Activated CD8-positive, alpha-beta memory T cell treated with anti-CD3 and anti-CD28 coated beads, Interleukin-2, amount 10 ng/mL, durations not matched to agents 7 days and 5 days (primary cell): ENCODE measurements around the gene TMEM248. TPM values are rescaled to one million over a fixed set of nuclear protein-coding genes. Genes with fewer than 3 reads are reported as not detected.
A peak's percentile ranks its signal among the peaks of the same experiment; 100 is the strongest.

Experiments used
- ATAC-seq: fragments of 150-1000 bp; cut with Tn5 transposase; one replicate; pipeline ENCODE4 v1.10.0; 2021; ENCODE audit warnings: moderate library complexity
- CTCF ChIA-PET: fragments of 350-600 bp; sonication (Branson Sonifier 250); formaldehyde crosslinking; loops from one replicate; lab custom pipeline; 2021; ENCODE audit warnings: antibody characterized with exemption; lab: Charles Lee
- DNase-seq: peaks from one replicate; pipeline ENCODE4 v3.0.0-alpha.2; 2020
- H3K27ac Mint-ChIP-seq: one replicate; pipeline ENCODE4 v1.8.0; 2021; ENCODE audit warnings: mild to moderate bottlenecking, mixed read lengths
- H3K27me3 Mint-ChIP-seq: one replicate; pipeline ENCODE4 v1.8.0; 2021; ENCODE audit warnings: mixed read lengths
- H3K36me3 Mint-ChIP-seq: one replicate; pipeline ENCODE4 v1.8.0; 2021; ENCODE audit warnings: mild to moderate bottlenecking, mixed read lengths
- H3K4me1 Mint-ChIP-seq: one replicate; pipeline ENCODE4 v1.8.0; 2021; ENCODE audit warnings: mixed read lengths
- H3K4me3 Mint-ChIP-seq: one replicate; pipeline ENCODE4 v1.8.0; 2021; ENCODE audit warnings: mild to moderate bottlenecking, moderate library complexity, mixed read lengths
- H3K9me3 Mint-ChIP-seq: one replicate; pipeline ENCODE4 v1.8.0; 2022; ENCODE audit warnings: low read depth, mixed read lengths
- total RNA-seq, 2 experiments: library from RNA; stranded (reverse); gene quantifications; one replicate each; pipeline ENCODE4 v1.2.3, GENCODE V29; 2021

TMEM248 gene
- total RNA-seq, 2 experiments from 2014 or later = 84.8 to 90.2 TPM

DNA sequence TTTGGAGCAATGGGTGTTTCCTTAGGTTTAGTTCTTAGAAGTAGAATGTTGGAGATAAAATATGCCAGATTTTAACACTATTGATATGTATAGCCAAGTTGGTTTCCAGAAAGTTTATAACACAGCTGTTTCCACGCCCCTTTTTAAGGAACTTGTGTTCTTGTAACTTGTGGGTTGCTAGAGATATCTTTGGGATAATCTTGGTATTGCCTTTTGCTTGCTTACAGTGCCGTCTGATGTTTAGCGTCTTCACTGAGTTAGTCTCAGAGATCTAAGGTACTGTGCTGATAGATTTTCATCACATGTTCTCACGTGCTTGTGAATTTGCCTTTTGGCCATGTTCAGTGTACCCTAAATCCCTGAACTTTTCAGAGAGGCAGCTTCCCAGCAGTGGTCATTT lies 12.4 kb downstream of the TMEM248 start:
- DNase-seq = no peak
- CTCF ChIA-PET = interaction anchor here (0.6 kb wide), 1 partner anchor 51 kb away, joined by 3 read pairs; no protein-coding TSS in a partner anchor
- Mint-ChIP-seq H3K27ac (no peak overlapping the region), H3K4me3 (no peak overlapping the region), H3K9me3 (no peaks in the 10 kb centered on the region), H3K4me1 (peaks cover 47% of the 10 kb centered on the region), H3K27me3 (no peaks in the 10 kb centered on the region), H3K36me3 (peaks cover 47% of the 10 kb centered on the region)
- no peak for ATAC-seq

GRCh38 chr7:66937940-66938339 lies 16.9 kb downstream of the TMEM248 start:
- ATAC-seq = no peak

DNA sequence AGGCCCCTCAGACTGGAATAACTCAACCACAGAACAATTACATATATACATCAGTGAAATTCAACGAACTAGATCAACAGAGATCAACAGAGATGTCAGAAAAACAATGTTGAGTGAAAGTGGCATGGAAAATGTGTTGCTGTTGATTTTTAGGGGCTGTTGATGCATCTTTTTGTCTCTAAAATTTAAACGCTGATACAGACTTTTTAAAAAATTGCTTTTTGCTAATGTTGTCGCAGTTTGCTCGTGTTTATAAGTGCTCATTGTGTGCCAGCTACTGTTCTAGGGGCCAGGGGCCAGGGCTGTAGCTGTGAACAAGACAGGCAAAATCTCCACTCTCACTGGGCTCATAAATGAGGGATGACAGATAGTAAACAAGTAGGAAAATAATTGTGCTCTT lies 18.3 kb downstream of the TMEM248 start:
- no peaks in the 10 kb centered on the region for H3K27me3 Mint-ChIP-seq
- H3K4me3 Mint-ChIP-seq = no peak overlapping the region
- ATAC-seq = no peak
- no peaks in the 10 kb centered on the region for H3K9me3 Mint-ChIP-seq
- peaks cover 33% of the 10 kb centered on the region for H3K4me1 Mint-ChIP-seq
- no peak overlapping the region for H3K27ac Mint-ChIP-seq
- no peak for DNase-seq
- peaks cover 54% of the 10 kb centered on the region for H3K36me3 Mint-ChIP-seq
- CTCF ChIA-PET = no interaction called here

More at GRCh38 chr7:66937940-66938339, 16.9 kb downstream of the TMEM248 start:
- no peaks in the 10 kb centered on the region for H3K9me3 Mint-ChIP-seq
- CTCF ChIA-PET = no interaction called here
- H3K27ac Mint-ChIP-seq = peak overlapping the region; percentile 23
- no peaks in the 10 kb centered on the region for H3K27me3 Mint-ChIP-seq
- H3K36me3 Mint-ChIP-seq = peaks cover 50% of the 10 kb centered on the region
- no peak for DNase-seq
- peaks cover 38% of the 10 kb centered on the region for H3K4me1 Mint-ChIP-seq
- H3K4me3 Mint-ChIP-seq = no peak overlapping the region

- H3K4me3 Mint-ChIP-seq = no peak overlapping the region
- peaks cover 43% of the 10 kb centered on the region for H3K36me3 Mint-ChIP-seq
- H3K27ac Mint-ChIP-seq = no peak overlapping the region
- no peaks in the 10 kb centered on the region for H3K27me3 Mint-ChIP-seq
- CTCF ChIA-PET = interaction anchor here (0.6 kb wide), 1 partner anchor 389 kb away, joined by 3 read pairs; no protein-coding TSS in a partner anchor
- no peak for DNase-seq
- no peak for ATAC-seq
- no peaks in the 10 kb centered on the region for H3K9me3 Mint-ChIP-seq
- H3K4me1 Mint-ChIP-seq = no peaks in the 10 kb centered on the region
Measured at GRCh38 chr7:66946545-66946944, 25.5 kb downstream of the TMEM248 start.

DNA sequence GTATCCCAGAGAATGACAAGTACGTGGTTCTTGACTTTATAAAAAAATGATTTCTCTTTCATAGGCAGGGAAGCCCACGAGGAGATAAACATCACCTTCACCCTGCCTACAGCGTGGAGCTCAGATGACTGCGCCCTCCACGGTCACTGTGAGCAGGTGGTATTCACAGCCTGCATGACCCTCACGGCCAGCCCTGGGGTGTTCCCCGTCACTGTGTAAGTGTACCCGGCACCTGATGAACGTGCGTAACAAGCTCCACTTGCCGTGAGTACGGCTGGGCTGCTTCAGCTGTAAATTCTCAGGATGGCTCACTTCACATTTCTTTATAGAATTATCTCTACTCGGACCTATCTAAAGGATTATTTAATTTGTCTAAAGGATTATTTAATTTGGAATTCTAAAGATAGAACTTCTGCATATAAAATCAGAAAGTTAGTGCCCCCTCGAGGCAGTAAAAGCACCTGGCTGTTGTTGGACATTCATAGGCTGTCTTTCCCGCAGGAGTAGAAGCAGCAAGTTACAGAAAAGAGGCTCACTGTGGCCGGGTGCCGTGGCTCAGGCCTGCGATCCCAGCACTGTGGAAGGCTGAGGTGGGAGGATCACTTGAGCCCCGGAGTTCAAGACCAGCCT lies 27.6 kb downstream of the TMEM248 start:
- CTCF ChIA-PET = no interaction called here
- Mint-ChIP-seq H3K27ac (no peak overlapping the region), H3K36me3 (peaks cover 40% of the 10 kb centered on the region), H3K27me3 (no peaks in the 10 kb centered on the region), H3K4me1 (no peaks in the 10 kb centered on the region), H3K9me3 (no peaks in the 10 kb centered on the region), H3K4me3 (no peak overlapping the region)
- ATAC-seq (no peak), DNase-seq (no peak)

DNA sequence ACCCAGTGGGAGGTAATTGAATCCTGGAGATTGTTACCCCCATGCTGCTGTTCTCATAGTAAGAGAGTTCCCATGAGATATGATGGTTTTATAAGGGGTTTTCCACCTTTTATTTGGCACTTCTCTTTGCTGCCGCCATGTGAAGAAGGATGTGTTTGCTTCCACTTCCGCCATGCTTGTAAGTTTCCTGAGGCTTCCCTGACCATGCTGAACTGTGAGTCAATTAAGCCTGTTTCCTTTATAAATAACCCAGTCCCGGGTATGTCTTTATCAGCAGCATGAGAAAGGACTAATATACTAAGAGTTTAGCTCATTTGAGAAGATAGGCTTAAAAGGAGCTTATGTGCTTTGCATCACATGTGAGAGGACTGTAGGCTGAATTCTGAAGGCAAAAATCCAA lies 29.3 kb downstream of the TMEM248 start:
- Mint-ChIP-seq H3K27ac (no peak overlapping the region), H3K9me3 (no peaks in the 10 kb centered on the region), H3K4me1 (no peaks in the 10 kb centered on the region), H3K36me3 (peaks cover 32% of the 10 kb centered on the region), H3K4me3 (no peak overlapping the region), H3K27me3 (no peaks in the 10 kb centered on the region)
- ATAC-seq (no peak), DNase-seq (no peak)
- CTCF ChIA-PET = no interaction called here

- no peak for DNase-seq
- H3K27me3 Mint-ChIP-seq = no peaks in the 10 kb centered on the region
- H3K4me3 Mint-ChIP-seq = no peak overlapping the region
- no peak overlapping the region for H3K27ac Mint-ChIP-seq
- no peak for ATAC-seq
- CTCF ChIA-PET = no interaction called here
- no peaks in the 10 kb centered on the region for H3K9me3 Mint-ChIP-seq
- no peaks in the 10 kb centered on the region for H3K4me1 Mint-ChIP-seq
- peaks cover 33% of the 10 kb centered on the region for H3K36me3 Mint-ChIP-seq
Measured at GRCh38 chr7:66950763-66951162, 29.7 kb downstream of the TMEM248 start.

DNA sequence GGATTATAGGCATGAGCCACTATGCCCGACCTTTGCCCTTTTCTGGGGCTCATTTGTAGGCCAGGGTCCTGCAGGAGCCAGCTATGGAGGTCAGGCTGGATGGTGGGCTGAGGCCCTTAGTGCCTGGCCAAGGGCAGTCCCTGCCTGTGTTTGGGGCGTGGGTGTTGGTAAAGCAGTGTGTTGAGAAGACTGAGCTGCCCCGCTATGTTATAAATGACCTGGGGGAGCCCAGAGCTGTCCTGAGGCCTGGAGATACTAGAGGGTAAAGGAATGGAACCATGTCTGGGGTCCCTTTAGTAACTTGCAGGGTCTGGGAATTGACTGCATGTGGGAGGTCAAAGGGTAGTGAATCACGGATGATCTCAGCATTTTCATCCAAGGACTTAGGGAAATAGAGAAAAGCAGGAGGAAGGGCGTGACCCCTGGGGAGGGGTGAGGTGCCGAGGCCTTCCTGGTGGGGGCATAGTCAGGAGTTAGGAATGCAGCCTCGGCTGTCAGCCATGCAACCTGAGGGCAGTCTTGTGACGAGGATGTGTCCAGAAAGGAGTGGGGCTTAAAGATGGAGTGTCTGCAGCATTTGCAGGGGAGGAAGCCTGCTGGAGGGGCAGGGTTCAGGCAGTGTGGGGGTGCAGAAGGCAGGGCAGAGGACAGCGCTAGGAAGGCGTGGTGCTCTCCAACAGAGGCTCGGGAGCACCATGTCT lies 31.5 kb downstream of the TMEM248 start:
- Mint-ChIP-seq H3K27me3 (no peaks in the 10 kb centered on the region), H3K36me3 (peaks cover 40% of the 10 kb centered on the region), H3K27ac (no peak overlapping the region), H3K4me3 (no peak overlapping the region), H3K9me3 (no peaks in the 10 kb centered on the region), H3K4me1 (no peaks in the 10 kb centered on the region)
- CTCF ChIA-PET = no interaction called here
- ATAC-seq (no peak), DNase-seq (no peak)

- DNase-seq (no peak), ATAC-seq (no peak)
- Mint-ChIP-seq H3K4me1 (no peaks in the 10 kb centered on the region), H3K36me3 (peaks cover 38% of the 10 kb centered on the region), H3K4me3 (no peak overlapping the region), H3K9me3 (no peaks in the 10 kb centered on the region), H3K27me3 (no peaks in the 10 kb centered on the region), H3K27ac (no peak overlapping the region)
- CTCF ChIA-PET = no interaction called here
Measured at GRCh38 chr7:66953044-66953427, 32.0 kb downstream of the TMEM248 start.

DNA sequence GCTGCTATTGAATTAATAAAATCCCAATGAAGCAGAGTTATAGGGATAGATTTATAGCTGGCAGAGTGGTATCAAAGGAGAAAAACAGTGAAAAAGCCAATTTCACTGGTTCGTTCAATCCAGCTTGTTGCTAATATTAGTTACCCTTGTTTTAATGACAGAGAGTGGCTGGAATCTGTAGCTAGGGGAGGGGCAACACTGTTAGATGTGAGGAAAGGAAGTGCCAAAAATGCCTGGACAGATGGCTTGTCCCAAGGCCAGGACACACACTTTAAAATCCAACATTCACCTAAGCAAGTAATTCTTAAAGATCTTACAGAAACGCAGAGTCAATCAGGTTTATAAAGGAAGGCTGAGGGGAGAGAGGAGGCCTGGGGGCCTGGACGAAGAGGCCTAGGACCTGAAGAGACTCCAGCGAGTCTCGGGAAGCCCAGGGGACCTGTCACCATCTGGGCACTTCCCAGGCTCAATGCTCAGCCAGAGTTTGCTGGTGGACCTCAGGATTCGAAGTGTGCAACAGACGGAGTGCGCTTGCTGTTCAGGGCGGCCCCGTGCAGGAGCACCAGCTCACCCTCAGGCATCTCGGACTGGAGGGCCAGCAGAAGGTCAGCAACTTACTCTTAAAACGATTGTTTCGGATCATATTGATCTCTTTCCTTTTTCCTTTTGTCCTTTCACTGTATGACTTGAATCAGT lies 36.7 kb downstream of the TMEM248 start:
- no peak overlapping the region for H3K27ac Mint-ChIP-seq
- peaks cover 35% of the 10 kb centered on the region for H3K36me3 Mint-ChIP-seq
- ATAC-seq = no peak
- H3K27me3 Mint-ChIP-seq = no peaks in the 10 kb centered on the region
- CTCF ChIA-PET = no interaction called here
- H3K4me3 Mint-ChIP-seq = no peak overlapping the region
- no peaks in the 10 kb centered on the region for H3K4me1 Mint-ChIP-seq
- no peaks in the 10 kb centered on the region for H3K9me3 Mint-ChIP-seq
- DNase-seq = no peak

DNA sequence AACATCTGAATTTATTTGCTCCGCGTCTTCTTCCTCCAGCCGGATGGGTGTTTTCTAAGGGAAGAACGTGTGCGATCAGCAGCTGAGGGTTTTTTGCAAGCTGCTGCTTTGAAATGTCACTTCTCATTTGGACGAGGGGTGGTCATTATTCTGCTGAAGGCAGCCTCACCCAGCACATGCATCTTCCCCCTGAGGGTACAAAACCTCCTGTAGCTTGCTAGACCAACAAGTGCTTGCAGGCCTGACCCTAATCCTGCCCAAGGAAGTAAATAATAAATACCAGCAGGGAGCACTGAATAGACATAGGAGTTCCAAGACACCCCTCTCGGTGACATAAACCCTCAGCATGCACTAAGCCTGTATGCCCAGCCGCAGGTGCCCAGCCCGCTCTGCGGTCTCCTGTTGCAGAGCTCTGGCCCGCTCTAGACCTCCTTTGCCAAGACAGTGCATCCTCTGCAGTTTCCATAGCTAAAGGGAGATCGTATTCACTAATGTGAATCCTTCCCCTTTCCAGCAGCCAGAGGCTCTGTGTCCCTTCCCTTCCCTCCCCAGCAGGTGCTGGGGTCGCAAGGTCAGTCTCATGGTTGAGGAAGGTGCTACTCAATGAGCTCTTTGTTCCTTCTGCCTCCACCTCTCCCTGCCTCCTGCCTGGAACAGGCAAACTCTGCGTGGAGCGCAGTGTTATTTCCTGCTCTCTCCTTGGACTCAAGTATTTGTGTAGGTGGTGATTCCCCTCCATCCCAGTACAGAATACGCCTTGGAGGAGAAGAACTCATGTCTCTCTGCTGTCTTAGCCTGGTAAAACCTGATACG lies 37.7 kb downstream of the TMEM248 start:
- ATAC-seq (no peak), DNase-seq (no peak)
- CTCF ChIA-PET = interaction anchor here (0.6 kb wide), 1 partner anchor 1895 kb away, joined by 3 read pairs; no protein-coding TSS in a partner anchor
- H3K4me3 Mint-ChIP-seq = no peak overlapping the region
- no peak overlapping the region for H3K27ac Mint-ChIP-seq
- no peaks in the 10 kb centered on the region for H3K9me3 Mint-ChIP-seq
- H3K27me3 Mint-ChIP-seq = no peaks in the 10 kb centered on the region
- H3K36me3 Mint-ChIP-seq = peaks cover 28% of the 10 kb centered on the region
- no peaks in the 10 kb centered on the region for H3K4me1 Mint-ChIP-seq

DNA sequence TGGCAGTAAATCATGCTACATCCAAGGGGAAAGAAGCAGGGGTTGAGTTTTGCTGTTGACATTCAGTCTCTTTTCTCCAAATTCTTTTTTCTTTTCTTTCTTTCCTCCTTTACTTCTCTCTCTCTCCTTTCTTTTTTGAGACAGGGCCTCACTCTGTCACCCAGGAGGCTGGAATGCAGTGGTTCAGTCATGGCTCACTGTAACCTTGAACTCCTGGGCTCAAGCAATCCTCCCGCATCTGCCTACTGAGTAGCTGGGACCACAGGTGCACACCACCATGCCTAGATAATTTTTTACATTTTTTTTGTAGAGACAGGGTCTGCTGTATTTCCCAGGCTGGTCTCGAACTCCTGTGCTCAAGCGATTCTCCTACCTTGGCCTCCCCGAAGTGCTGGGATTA lies 39.2 kb downstream of the TMEM248 start:
- Mint-ChIP-seq H3K27me3 (no peaks in the 10 kb centered on the region), H3K9me3 (no peaks in the 10 kb centered on the region), H3K27ac (no peak overlapping the region), H3K36me3 (peaks cover 27% of the 10 kb centered on the region), H3K4me1 (no peaks in the 10 kb centered on the region), H3K4me3 (no peak overlapping the region)
- DNase-seq (no peak), ATAC-seq (no peak)
- CTCF ChIA-PET = no interaction called here

DNA sequence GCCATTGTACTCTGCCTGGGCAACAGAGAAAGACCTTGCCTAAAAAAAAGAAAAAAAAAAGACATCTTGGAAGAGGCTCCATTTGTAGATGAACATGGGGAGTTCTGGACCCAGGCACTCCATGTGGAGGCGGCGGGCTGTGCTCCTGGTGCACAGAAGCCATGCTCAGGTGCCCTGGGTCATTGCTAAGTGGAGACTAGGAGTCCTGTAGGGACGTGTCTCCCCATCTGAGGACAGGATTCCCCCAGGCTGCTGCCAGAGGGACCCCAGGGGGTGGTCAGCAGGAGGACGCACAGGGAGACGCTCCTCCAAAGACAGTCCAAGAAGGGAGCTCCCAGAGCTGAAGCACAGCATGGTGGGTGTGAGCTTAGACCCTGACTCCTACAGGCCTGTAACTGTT lies 40.1 kb downstream of the TMEM248 start:
- Mint-ChIP-seq H3K4me1 (no peaks in the 10 kb centered on the region), H3K27ac (no peak overlapping the region), H3K9me3 (no peaks in the 10 kb centered on the region), H3K36me3 (peaks cover 21% of the 10 kb centered on the region), H3K27me3 (no peaks in the 10 kb centered on the region), H3K4me3 (no peak overlapping the region)
- CTCF ChIA-PET = no interaction called here
- DNase-seq (no peak), ATAC-seq (no peak)
